ENCODE results near the gene KCNN3. TPM values are rescaled to one million over a fixed set of nuclear protein-coding genes. Genes with fewer than 3 reads are reported as not detected.

Gene KCNN3
- total RNA-seq, 4 donors from 2014 or later = 3.6 to 17.0 (median 12.4) TPM

GRCh38 chr1:154833841-154834240 is 36.2 kb downstream of the KCNN3 start:
- H3K36me3 ChIP-seq = no peaks in the 10 kb centered on the region
- TF ChIP-seq CTCF (IDR thresholded peaks at IDR 0.05) (no peak), POLR2AphosphoS5 (IDR thresholded peaks at IDR 0.05) (no peak), POLR2A (IDR thresholded peaks at IDR 0.05; ENCODE audit: low read depth) (no peak), EP300 (IDR thresholded peaks at IDR 0.05) (no peak)
- peaks cover 17 to 66% (median 45%) of the 10 kb centered on the region in 4 donors for H3K4me1 ChIP-seq
- DNase-seq (ENCODE audit: extremely low spot score) = no peak
- intact Hi-C loops (cut with DNase I) = no loop called here
- no peaks in the 10 kb centered on the region for H3K9me3 ChIP-seq
- H3K27me3 ChIP-seq = no peaks in the 10 kb centered on the region
- 63% methylated on average over 5 of the region's 5 CpGs for WGBS
- H3K27ac ChIP-seq (replicated peaks in 1 of 4) = peak overlapping the region in 1 of 4 donors; percentile 30
- H3K4me3 ChIP-seq = no peak overlapping the region

GRCh38 chr1:154833209-154833608 is 36.9 kb downstream of the KCNN3 start:
- Histone ChIP-seq H3K27ac (replicated peaks in 1 of 4) (peak overlapping the region in 1 of 4 donors; percentile 29), H3K4me1 (peaks cover 17 to 63% (median 43%) of the 10 kb centered on the region in 4 donors), H3K36me3 (no peaks in the 10 kb centered on the region), H3K4me3 (no peak overlapping the region), H3K27me3 (no peaks in the 10 kb centered on the region), H3K9me3 (no peaks in the 10 kb centered on the region)
- intact Hi-C loops (cut with DNase I) = no loop called here
- 87% methylated on average over 9 of the region's 9 CpGs for WGBS
- DNase-seq (ENCODE audit: extremely low spot score) = no peak
- TF ChIP-seq POLR2AphosphoS5 (IDR thresholded peaks at IDR 0.05) (no peak), POLR2A (IDR thresholded peaks at IDR 0.05; ENCODE audit: low read depth) (no peak), EP300 (IDR thresholded peaks at IDR 0.05) (no peak), CTCF (IDR thresholded peaks at IDR 0.05) (no peak)

GRCh38 chr1:154832384-154832783 is 37.7 kb downstream of the KCNN3 start:
- Histone ChIP-seq H3K4me1 (peaks cover 17 to 58% (median 38%) of the 10 kb centered on the region in 4 donors), H3K4me3 (no peak overlapping the region), H3K36me3 (no peaks in the 10 kb centered on the region), H3K27me3 (no peaks in the 10 kb centered on the region), H3K27ac (replicated peaks in 1 of 4) (no peak overlapping the region), H3K9me3 (no peaks in the 10 kb centered on the region)
- 96% methylated on average over 2 of the region's 2 CpGs for WGBS
- intact Hi-C loops (cut with DNase I) = no loop called here
- no peak for DNase-seq (ENCODE audit: extremely low spot score)
- TF ChIP-seq CTCF (IDR thresholded peaks at IDR 0.05) (no peak), POLR2A (IDR thresholded peaks at IDR 0.05; ENCODE audit: low read depth) (no peak), POLR2AphosphoS5 (IDR thresholded peaks at IDR 0.05) (no peak), EP300 (IDR thresholded peaks at IDR 0.05) (no peak)

- intact Hi-C loops (cut with DNase I) = no loop called here
- TF ChIP-seq EP300 (IDR thresholded peaks at IDR 0.05) = no peak
- no peak overlapping the region for H3K27ac ChIP-seq (replicated peaks in 1 of 4)
- DNase-seq (ENCODE audit: extremely low spot score) = no peak
- H3K4me1 ChIP-seq = peaks cover 17 to 52% (median 38%) of the 10 kb centered on the region in 4 donors
- 64% methylated on average over 2 of the region's 2 CpGs for WGBS
- no peak overlapping the region for H3K4me3 ChIP-seq
- no peaks in the 10 kb centered on the region for H3K36me3 ChIP-seq
- H3K9me3 ChIP-seq = no peaks in the 10 kb centered on the region
- H3K27me3 ChIP-seq = no peaks in the 10 kb centered on the region
Measured at GRCh38 chr1:154831462-154831861, 38.6 kb downstream of the KCNN3 start.

GRCh38 chr1:154829062-154829461 is 41.0 kb downstream of the KCNN3 start:
- no peaks in the 10 kb centered on the region for H3K27me3 ChIP-seq
- TF ChIP-seq POLR2AphosphoS5 (IDR thresholded peaks at IDR 0.05) = no peak

More at GRCh38 chr1:154829062-154829461, 41.0 kb downstream of the KCNN3 start:
- Histone ChIP-seq H3K9me3 (no peaks in the 10 kb centered on the region), H3K27ac (replicated peaks in 1 of 4) (no peak overlapping the region), H3K4me3 (no peak overlapping the region), H3K4me1 (peaks cover 12 to 37% (median 26%) of the 10 kb centered on the region in 4 donors), H3K36me3 (no peaks in the 10 kb centered on the region)
- 98% methylated on average over 4 of the region's 5 CpGs for WGBS
- DNase-seq (ENCODE audit: extremely low spot score) = no peak
- intact Hi-C loops (cut with DNase I) = no loop called here

Data from esophagus muscularis mucosa (tissue), 4 donors.